GM12873 (cell line): ENCODE data around the gene KLF12.

ENCODE experiments used
- CTCF ChIP-seq: IDR thresholded peaks from 2 replicates; pipeline ENCODE4 v1.5.1; 2012; ENCODE audit warnings: low read depth, mild to moderate bottlenecking, moderate library complexity, low read length, control low read depth; ENCODE audit not compliant: insufficient read depth; ENCODE audit errors: missing control alignments

The KLF12 gene

GRCh38 chr13:74103196-74103595 is 31.0 kb downstream of the KLF12 start:
- TF ChIP-seq CTCF: no peak

GRCh38 chr13:74102691-74103090 is 31.5 kb downstream of the KLF12 start:
- no peak for TF ChIP-seq CTCF

GRCh38 chr13:74101436-74101835 is 32.8 kb downstream of the KLF12 start:
- TF ChIP-seq CTCF: no peak

- no peak for TF ChIP-seq CTCF
Observed at GRCh38 chr13:74098077-74098476, 36.1 kb downstream of the KLF12 start.

- TF ChIP-seq CTCF: no peak
Observed at GRCh38 chr13:74097116-74097515, 37.1 kb downstream of the KLF12 start.

- TF ChIP-seq CTCF: no peak
Observed at GRCh38 chr13:74093691-74094090, 40.5 kb downstream of the KLF12 start.

GRCh38 chr13:74092711-74093110 is 41.5 kb downstream of the KLF12 start:
- TF ChIP-seq CTCF: no peak
